Neural cell (in vitro differentiated cells): ENCODE measurements around the gene FAM83G. TPM values are rescaled to one million over a fixed set of nuclear protein-coding genes. Genes with fewer than 3 reads are reported as not detected.
"Not testable (repeated sequence)": the region's sequence is repeated elsewhere in the genome, so short reads cannot be mapped to it uniquely, and the experiment has no call there.

Source experiments
- H2AFZ ChIP-seq: fragments of 200-600, 300-800 bp; sonication (generic), shearing (Covaris generic); 2 replicates; pipeline ENCODE4 v1.6.0; 2014; ENCODE audit warnings: low read depth, mild to moderate bottlenecking, antibody characterized with exemption, low read length, moderate library complexity
- H3F3A ChIP-seq: fragments of 200-600 bp; shearing (Covaris generic); 2 replicates; pipeline ENCODE4 v1.6.1; 2016; ENCODE audit warnings: mild to moderate bottlenecking, moderate library complexity, mixed read lengths, antibody characterized with exemption, low read length; ENCODE audit not compliant: insufficient read depth, poor library complexity, severe bottlenecking
- H3K27ac ChIP-seq: fragments of 200-600, 300-800 bp; sonication (generic), shearing (Covaris generic); 2 replicates; pipeline ENCODE4 v1.5.1; 2014; ENCODE audit warnings: mild to moderate bottlenecking, low read length, moderate library complexity
- H3K27me3 ChIP-seq: fragments of 300-800, 200-600 bp; sonication (generic), shearing (Covaris generic); 2 replicates; pipeline ENCODE4 v1.6.0; 2014; ENCODE audit warnings: mild to moderate bottlenecking, low read depth, low read length, moderate library complexity; ENCODE audit not compliant: insufficient read depth
- H3K36me3 ChIP-seq: fragments of 300-800, 200-600 bp; sonication (generic), shearing (Covaris generic); 2 replicates; pipeline ENCODE4 v1.5.1; 2014; ENCODE audit warnings: mild to moderate bottlenecking, antibody characterized with exemption, low read length, moderate library complexity; ENCODE audit not compliant: insufficient read depth
- H3K4me2 ChIP-seq: fragments of 300-800, 200-600 bp; sonication (generic), shearing (Covaris generic); 2 replicates; pipeline ENCODE4 v1.6.0; 2014; ENCODE audit warnings: mild to moderate bottlenecking, low read length
- H3K4me3 ChIP-seq: fragments of 300-800, 200-600 bp; sonication (generic), shearing (Covaris generic); 2 replicates; pipeline ENCODE4 v1.5.1; 2014; ENCODE audit warnings: mild to moderate bottlenecking, low read length, moderate library complexity
- H3K79me2 ChIP-seq: fragments of 200-600 bp; shearing (Covaris generic); replicated peaks from 2 replicates; pipeline ENCODE4 v1.6.0; 2014; ENCODE audit warnings: mild to moderate bottlenecking, low read length, moderate library complexity; ENCODE audit not compliant: insufficient read depth
- H3K9ac ChIP-seq: fragments of 300-800, 200-600 bp; sonication (generic), shearing (Covaris generic); 2 replicates; pipeline ENCODE4 v1.6.1; 2016; ENCODE audit warnings: mild to moderate bottlenecking, low read length, mixed read lengths
- H3K9me2 ChIP-seq: fragments of 200-600 bp; shearing (Covaris generic); 2 replicates; pipeline ENCODE4 v1.6.1; 2016; ENCODE audit warnings: mild to moderate bottlenecking, low read length, mixed read lengths; ENCODE audit not compliant: insufficient read depth
- H3K9me3 ChIP-seq: fragments of 200-600, 300-800 bp; sonication (generic), shearing (Covaris generic); 2 replicates; pipeline ENCODE4 v1.6.1; 2016; ENCODE audit warnings: mild to moderate bottlenecking, mixed run types, low read length, moderate library complexity, mixed read lengths
- H4K20me1 ChIP-seq: fragments of 200-600 bp; shearing (Covaris generic); 2 replicates; pipeline ENCODE4 v1.6.1; 2016; ENCODE audit warnings: mild to moderate bottlenecking, mixed run types; ENCODE audit not compliant: insufficient read depth
- polyA plus RNA-seq: library from polyadenylated mRNA; depleted of rRNA; stranded (reverse); fragments of >200 nt; gene quantifications from 2 replicates; pipeline ENCODE4 v1.2.3, GENCODE V29; 2014

The FAM83G gene
- polyA plus RNA-seq, 1 donor from 2014 or later = not detected

GRCh38 chr17:19032377-19032988 lies 27.9 kb upstream of the FAM83G start:
- H4K20me1 ChIP-seq, H3K4me3 ChIP-seq, H3K4me2 ChIP-seq, H3K9me3 ChIP-seq, H3K79me2 ChIP-seq, H3F3A ChIP-seq, H3K27me3 ChIP-seq, H3K9ac ChIP-seq, H3K27ac ChIP-seq, H3K36me3 ChIP-seq, H3K9me2 ChIP-seq, H2AFZ ChIP-seq: not testable (repeated sequence)

DNA sequence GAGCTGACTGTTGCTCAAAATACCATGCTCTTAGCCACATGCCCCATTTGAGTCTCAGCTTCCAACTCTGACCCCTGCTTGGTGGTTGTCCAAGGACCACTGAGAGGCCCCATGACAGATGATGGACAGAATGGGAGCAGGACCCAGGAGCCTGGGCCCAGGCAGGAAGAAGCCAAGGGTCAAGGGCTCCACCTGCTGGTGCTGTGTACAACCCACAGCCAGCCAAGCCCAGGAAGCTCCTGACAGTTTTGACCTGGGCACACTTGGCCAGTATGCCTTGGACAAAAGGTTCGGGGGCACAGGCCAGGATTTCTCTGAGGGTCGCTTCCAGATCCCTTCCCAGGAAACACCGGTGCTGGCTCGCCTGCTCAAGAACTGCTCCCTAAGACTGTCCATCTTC lies 27.2 kb upstream of the FAM83G start:
- not testable (repeated sequence) for H3K9ac ChIP-seq, H3F3A ChIP-seq, H3K4me3 ChIP-seq, H3K9me2 ChIP-seq, H4K20me1 ChIP-seq, H3K27me3 ChIP-seq, H3K4me2 ChIP-seq, H3K27ac ChIP-seq, H3K9me3 ChIP-seq, H3K36me3 ChIP-seq, H3K79me2 ChIP-seq, H2AFZ ChIP-seq

GRCh38 chr17:19030771-19031449 lies 26.3 kb upstream of the FAM83G start:
- H3K9me3 ChIP-seq, H3K4me3 ChIP-seq: not testable (repeated sequence)

GRCh38 chr17:19029740-19030139 lies 25.2 kb upstream of the FAM83G start:
- H3F3A ChIP-seq, H3K27me3 ChIP-seq, H3K27ac ChIP-seq, H3K79me2 ChIP-seq, H3K9me3 ChIP-seq, H3K9ac ChIP-seq, H3K4me3 ChIP-seq, H3K36me3 ChIP-seq, H4K20me1 ChIP-seq, H2AFZ ChIP-seq, H3K4me2 ChIP-seq, H3K9me2 ChIP-seq: not testable (repeated sequence)

More at GRCh38 chr17:19030771-19031449, 26.3 kb upstream of the FAM83G start:
- H3K79me2 ChIP-seq, H2AFZ ChIP-seq, H4K20me1 ChIP-seq, H3K4me2 ChIP-seq, H3K36me3 ChIP-seq, H3F3A ChIP-seq, H3K9ac ChIP-seq, H3K9me2 ChIP-seq, H3K27ac ChIP-seq, H3K27me3 ChIP-seq: not testable (repeated sequence)

DNA sequence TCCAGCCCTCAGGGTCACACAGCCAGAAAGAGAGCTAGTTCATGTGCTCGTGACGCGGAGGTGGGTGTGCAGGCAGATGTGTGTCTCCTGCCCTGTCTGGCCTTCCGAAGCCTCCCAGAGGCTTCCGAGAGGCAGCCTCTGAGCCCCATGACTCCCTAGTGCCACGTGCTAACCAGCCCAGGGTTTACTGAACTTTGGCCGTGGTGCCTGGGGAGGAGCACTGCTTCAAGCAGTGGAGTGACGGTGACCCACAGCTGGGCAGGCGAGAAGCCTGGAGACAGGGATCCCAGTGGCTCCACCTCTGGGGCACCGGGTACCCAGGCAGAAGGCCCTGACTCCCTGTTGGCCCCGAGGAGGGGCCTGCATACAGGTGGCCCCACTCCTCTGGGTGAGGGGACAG lies 24.1 kb upstream of the FAM83G start:
- not testable (repeated sequence) for H3F3A ChIP-seq, H4K20me1 ChIP-seq, H3K4me3 ChIP-seq, H3K4me2 ChIP-seq, H3K27ac ChIP-seq, H3K79me2 ChIP-seq, H3K9ac ChIP-seq, H3K27me3 ChIP-seq, H3K36me3 ChIP-seq, H3K9me3 ChIP-seq, H2AFZ ChIP-seq, H3K9me2 ChIP-seq
